ENCODE data around the gene POLA1. TPM values are rescaled to one million over a fixed set of nuclear protein-coding genes. Genes with fewer than 3 reads are reported as not detected.

POLA1 gene
- total and polyA plus RNA-seq, 7 donors = 1.8 to 15.0 (median 11.4) TPM

GRCh38 chrX:25039036-25039435, 345.3 kb downstream of the POLA1 start:
- peaks cover 0 to 2% (median 0%) of the 10 kb centered on the region in 3 donors for H3K27me3 ChIP-seq
- intact Hi-C loops (cut with DNase I) = no loop called here
- no peaks in the 10 kb centered on the region for H3K4me1 ChIP-seq
- no peak overlapping the region for H3K4me3 ChIP-seq
- TF ChIP-seq POLR2AphosphoS5 (IDR thresholded peaks at IDR 0.05) = no peak
- TF ChIP-seq EP300 (IDR thresholded peaks at IDR 0.05) = no peak
- TF ChIP-seq CTCF (IDR thresholded peaks at IDR 0.05) = no peak
- no peak for TF ChIP-seq POLR2A (IDR thresholded peaks at IDR 0.05)
- 89 to 98% methylated on average over 10 of the region's 10 CpGs for WGBS, 2 donors
- no peak for DNase-seq
- no peaks in the 10 kb centered on the region for H3K36me3 ChIP-seq
- no peaks in the 10 kb centered on the region for H3K9me3 ChIP-seq
- H3K27ac ChIP-seq = no peak overlapping the region

GRCh38 chrX:25043192-25043591, 349.5 kb downstream of the POLA1 start:
- intact Hi-C loops (cut with DNase I) = no loop called here
- H3K4me1 ChIP-seq = no peaks in the 10 kb centered on the region
- no peaks in the 10 kb centered on the region for H3K36me3 ChIP-seq
- no peaks in the 10 kb centered on the region for H3K9me3 ChIP-seq
- H3K27ac ChIP-seq = no peak overlapping the region
- TF ChIP-seq POLR2AphosphoS5 (IDR thresholded peaks at IDR 0.05) = no peak
- no peak for TF ChIP-seq CTCF (IDR thresholded peaks at IDR 0.05)
- WGBS, 2 donors = 66 to 81% methylated on average over 1 of the region's 1 CpG
- H3K27me3 ChIP-seq = no peaks in the 10 kb centered on the region
- no peak for DNase-seq
- no peak overlapping the region for H3K4me3 ChIP-seq

Small RNA genes within 50 kb of the gene (small RNA-seq; reads per million reads assigned to genes)
- gene SCARNA23 = 0 to 0.22 (median 0) reads per million in 3 donors

Other genes with a start within 250 kb of the POLA1 start
- gene PDK3, start 228.6 kb upstream of the POLA1 start, total RNA-seq = 10 to 100 TPM; 47.6 to 63.2 (median 59.0) TPM
- gene PDK3, start 228.6 kb upstream of the POLA1 start, polyA plus RNA-seq = 10 to 100 TPM in 1 of 3 donors, 1 to 10 TPM in 2; 3.6 to 11.1 (median 9.7) TPM
- gene PCYT1B, start 46.6 kb upstream of the POLA1 start, total RNA-seq = 1 to 10 TPM in 2 of 4 donors, under 1 TPM in 2; 0.49 to 2.4 (median 1.5) TPM
- under 1 TPM in 2 of 3 donors, not detected in 1; under 0.01 to 0.55 TPM for gene PCYT1B, start 46.6 kb upstream of the POLA1 start, polyA plus RNA-seq